PC-9 (cell line): ENCODE measurements around the gene DNAJC12. TPM values are rescaled to one million over a fixed set of nuclear protein-coding genes. Genes with fewer than 3 reads are reported as not detected.
"Not testable (repeated sequence)": the region's sequence is repeated elsewhere in the genome, so short reads cannot be mapped to it uniquely, and the experiment has no call there.

ENCODE experiments used
- BruUV-seq: library from RNA; stranded (reverse); fragments of 400-500 nt; replicated peaks from 2 replicates; lab custom pipeline; 2021; lab: Mats Ljungman, UMichigan
- CTCF ChIA-PET: fragments of 300-600 bp; sonication (Branson Sonifier 250); formaldehyde crosslinking; loops from one replicate; lab custom pipeline; 2022; ENCODE audit warnings: antibody characterized with exemption; lab: Charles Lee
- POLR2A ChIA-PET: fragments of 300-600 bp; sonication (Branson Sonifier 250); formaldehyde crosslinking; loops from one replicate; lab custom pipeline; 2022; ENCODE audit warnings: antibody characterized with exemption; ENCODE audit not compliant: unreplicated experiment; lab: Charles Lee
- DNase-seq, 2 experiments: peaks; one replicate each; pipeline versions ENCODE4 v3.0.0 to v3.0.0-alpha.2; 2015 to 2022; ENCODE audit warnings: mixed read lengths in 1 of 2
- H2AFZ ChIP-seq: fragments of 200-600 bp; sonication (generic); 2 replicates; pipeline ENCODE4 v1.8.1; 2017; ENCODE audit warnings: antibody characterized with exemption
- H3F3A ChIP-seq: fragments of 200-600 bp; sonication (generic); 2 replicates; pipeline ENCODE4 v1.8.1; 2017; ENCODE audit warnings: antibody characterized with exemption, mild to moderate bottlenecking, low read depth; ENCODE audit not compliant: insufficient read depth
- H3K27ac ChIP-seq: fragments of 200-600 bp; sonication (generic); 2 replicates; pipeline ENCODE4 v1.6.1; 2016; ENCODE audit warnings: mixed run types
- H3K27me3 ChIP-seq: fragments of 200-600 bp; sonication (generic); 2 replicates; pipeline ENCODE4 v1.6.1; 2016; ENCODE audit warnings: low read depth, mixed run types; ENCODE audit not compliant: insufficient read depth
- H3K36me3 ChIP-seq: fragments of 200-600 bp; sonication (generic); 2 replicates; pipeline ENCODE4 v1.6.1; 2016; ENCODE audit warnings: low read depth, mixed run types
- H3K4me1 ChIP-seq: fragments of 200-600 bp; sonication (generic); replicated peaks from 2 replicates; pipeline ENCODE4 v1.6.1; 2016; ENCODE audit warnings: mixed run types; ENCODE audit not compliant: insufficient read depth
- H3K4me2 ChIP-seq: fragments of 200-600 bp; sonication (generic); 2 replicates; pipeline ENCODE4 v1.6.1; 2017; ENCODE audit warnings: mixed run types
- H3K4me3 ChIP-seq: fragments of 200-600 bp; sonication (generic); 2 replicates; pipeline ENCODE4 v1.6.1; 2016; ENCODE audit warnings: mixed run types
- H3K79me2 ChIP-seq: fragments of 200-600 bp; sonication (generic); 2 replicates; pipeline ENCODE4 v1.6.1; 2017; ENCODE audit warnings: low read depth, mixed run types
- H3K9me2 ChIP-seq: fragments of 200-600 bp; sonication (generic); 2 replicates; pipeline ENCODE4 v1.8.1; 2017; ENCODE audit warnings: mild to moderate bottlenecking; ENCODE audit not compliant: insufficient read depth
- H3K9me3 ChIP-seq: fragments of 200-600 bp; sonication (generic); 2 replicates; pipeline ENCODE4 v1.8.1; 2016; ENCODE audit warnings: low read depth; ENCODE audit not compliant: insufficient read depth
- H4K20me1 ChIP-seq: fragments of 200-600 bp; sonication (generic); 2 replicates; pipeline ENCODE4 v1.8.1; 2017; ENCODE audit not compliant: insufficient read depth
- EZH2 ChIP-seq: fragments of 200-600 bp; sonication (generic); IDR thresholded peaks from 2 replicates; pipeline ENCODE4 v1.8.0; 2017; ENCODE audit warnings: antibody characterized with exemption, low read depth
- intact Hi-C: fragments of 100-400 bp; cut with micrococcal nuclease; formaldehyde crosslinking; loops from one replicate; pipeline ENCODE4 v1.10.0; 2022; ENCODE audit not compliant: unreplicated experiment
- total RNA-seq: library from RNA; stranded (reverse); gene quantifications from 2 replicates; pipeline ENCODE4 v1.2.3, GENCODE V29; 2021
- TF ChIP-seq, protein P1 (sequence below): fragments of 200-600 bp; sonication (generic); conservative IDR thresholded peaks from 2 replicates; pipeline ENCODE4 v1.6.1; 2017; ENCODE audit warnings: mixed run types, antibody characterized with exemption, mild to moderate bottlenecking, moderate library complexity

The DNAJC12 gene
- total RNA-seq, 1 experiment from 2014 or later: 0.33 TPM

DNA sequence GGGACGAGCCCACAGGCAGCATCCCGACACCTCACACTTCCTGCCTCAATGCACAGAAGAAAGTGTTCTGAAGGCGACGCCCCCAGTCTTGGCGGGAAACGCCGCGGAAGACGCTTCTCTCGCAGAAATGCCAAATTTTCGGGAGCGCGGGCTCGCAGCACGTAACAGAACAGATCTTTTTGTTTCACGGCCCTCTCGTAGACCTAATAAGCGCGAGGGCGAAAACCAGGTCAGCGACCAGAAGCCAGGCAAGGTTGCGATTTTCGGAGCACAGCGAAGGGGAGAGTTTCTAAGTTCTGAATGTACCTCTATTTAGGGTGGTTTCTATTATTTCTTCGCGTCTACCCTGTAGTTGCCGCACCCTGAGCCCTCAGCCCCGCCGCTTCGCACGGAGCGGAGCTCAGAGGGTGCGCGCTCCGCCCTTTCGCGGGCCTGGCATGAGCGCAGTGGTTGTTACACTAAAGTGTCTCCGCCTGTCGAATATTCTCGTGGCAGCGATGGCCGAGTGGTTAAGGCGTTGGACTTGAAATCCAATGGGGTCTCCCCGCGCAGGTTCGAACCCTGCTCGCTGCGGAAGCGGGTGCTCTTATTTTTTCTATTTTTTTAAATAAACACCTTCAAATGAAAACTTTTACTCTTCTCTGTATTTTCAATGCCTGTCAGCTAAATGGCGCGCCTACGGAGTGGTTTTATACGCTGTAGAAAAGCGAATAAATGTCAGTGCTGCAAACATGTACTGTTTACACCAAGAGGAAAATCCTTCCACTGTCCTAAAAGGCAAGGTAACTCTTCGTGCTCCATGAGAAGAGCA, 73.8 kb downstream of the DNAJC12 start:
- Histone ChIP-seq H3K4me3 (peak overlapping the region; percentile 94), H3K27ac (peak overlapping the region; percentile 33), H3K4me2 (peak overlapping the region; percentile 89), H3K36me3 (no peaks in the 10 kb centered on the region), H3F3A (peaks cover 9% of the 10 kb centered on the region; the same call in 1 of the 2 replicates), H2AFZ (peak overlapping the region; percentile 88), H4K20me1 (no peaks in the 10 kb centered on the region), H3K4me1 (0 out of 2 replicates have a peak, but pooled peaks cover 4% of the 10 kb centered on the region), H3K9me2 (no peaks in the 10 kb centered on the region), H3K27me3 (peaks cover 2% of the 10 kb centered on the region; the same call in 1 of the 2 replicates), H3K9me3 (no peaks in the 10 kb centered on the region), H3K79me2 (no peaks in the 10 kb centered on the region)
- no TSS peak for BruUV-seq
- TF ChIP-seq EZH2: no peak
- TF ChIP-seq, protein P1, sequence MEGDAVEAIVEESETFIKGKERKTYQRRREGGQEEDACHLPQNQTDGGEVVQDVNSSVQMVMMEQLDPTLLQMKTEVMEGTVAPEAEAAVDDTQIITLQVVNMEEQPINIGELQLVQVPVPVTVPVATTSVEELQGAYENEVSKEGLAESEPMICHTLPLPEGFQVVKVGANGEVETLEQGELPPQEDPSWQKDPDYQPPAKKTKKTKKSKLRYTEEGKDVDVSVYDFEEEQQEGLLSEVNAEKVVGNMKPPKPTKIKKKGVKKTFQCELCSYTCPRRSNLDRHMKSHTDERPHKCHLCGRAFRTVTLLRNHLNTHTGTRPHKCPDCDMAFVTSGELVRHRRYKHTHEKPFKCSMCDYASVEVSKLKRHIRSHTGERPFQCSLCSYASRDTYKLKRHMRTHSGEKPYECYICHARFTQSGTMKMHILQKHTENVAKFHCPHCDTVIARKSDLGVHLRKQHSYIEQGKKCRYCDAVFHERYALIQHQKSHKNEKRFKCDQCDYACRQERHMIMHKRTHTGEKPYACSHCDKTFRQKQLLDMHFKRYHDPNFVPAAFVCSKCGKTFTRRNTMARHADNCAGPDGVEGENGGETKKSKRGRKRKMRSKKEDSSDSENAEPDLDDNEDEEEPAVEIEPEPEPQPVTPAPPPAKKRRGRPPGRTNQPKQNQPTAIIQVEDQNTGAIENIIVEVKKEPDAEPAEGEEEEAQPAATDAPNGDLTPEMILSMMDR: no peak
- intact Hi-C loops: no loop called here
- POLR2A ChIA-PET: no interaction called here
- peak; percentile 89 to 97 for DNase-seq
- CTCF ChIA-PET: interaction anchor here (0.6 to 0.7 kb wide), 2 partner anchors 643 to 1584 kb away, joined by 3 to 8 read pairs; partner anchors contain the start of gene RUFY2

DNA sequence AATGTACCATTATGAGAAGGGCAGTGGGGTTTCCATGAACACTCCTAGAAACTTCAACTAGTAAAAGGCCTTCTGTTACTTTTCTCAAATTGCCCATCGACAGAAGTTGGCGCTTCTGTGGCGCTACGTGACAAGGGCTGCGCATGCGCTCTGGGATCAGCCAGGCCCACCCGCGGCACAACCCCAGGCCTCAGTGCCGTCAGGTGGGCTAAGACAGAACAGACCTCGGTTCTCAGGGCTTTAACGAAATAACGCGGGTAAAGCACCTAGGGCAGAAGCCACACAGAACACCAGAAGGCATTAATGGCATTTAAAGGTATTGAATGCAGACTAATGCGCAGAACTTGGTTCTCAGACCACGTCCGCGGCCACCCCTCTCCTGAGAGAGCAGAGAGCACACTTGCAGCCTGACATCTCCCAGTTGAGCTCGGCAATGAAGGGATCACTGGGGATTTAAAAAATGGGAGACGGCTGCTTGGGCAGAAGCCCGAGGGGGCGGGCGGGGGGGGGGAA, 74.4 kb downstream of the DNAJC12 start:
- POLR2A ChIA-PET: no interaction called here
- H2AFZ ChIP-seq: peak overlapping the region; percentile 88

DNA sequence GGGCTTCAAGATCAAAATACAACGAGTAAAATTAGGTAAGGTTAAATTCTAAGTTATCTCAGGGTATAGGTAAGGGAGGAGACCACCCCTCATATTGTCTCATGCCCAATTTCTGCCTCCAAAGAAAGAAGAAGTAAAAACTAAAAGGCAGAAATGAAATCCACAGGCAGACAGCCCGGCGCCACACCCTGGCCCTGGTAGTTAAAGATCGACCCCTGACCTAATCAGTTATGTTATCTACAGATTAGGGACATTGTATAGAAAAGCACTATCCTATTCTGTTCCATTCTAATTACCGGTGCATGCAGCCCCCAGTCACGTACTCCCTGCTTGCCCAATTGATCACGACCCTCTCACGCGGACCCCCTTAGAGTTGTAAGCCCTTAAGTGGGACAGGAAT, 75.4 kb downstream of the DNAJC12 start:
- H2AFZ ChIP-seq, H3K27me3 ChIP-seq, H3K4me2 ChIP-seq, intact Hi-C loops, DNase-seq, H3K9me2 ChIP-seq, H3K4me3 ChIP-seq, H3K4me1 ChIP-seq, H3F3A ChIP-seq, H3K79me2 ChIP-seq, H4K20me1 ChIP-seq, H3K36me3 ChIP-seq, H3K27ac ChIP-seq, BruUV-seq, H3K9me3 ChIP-seq, POLR2A ChIA-PET, CTCF ChIA-PET: not testable (repeated sequence)

More for the DNA sequence above, 74.4 kb downstream of the DNAJC12 start:
- H3K4me1 ChIP-seq: 0 out of 2 replicates have a peak, but pooled peaks cover 4% of the 10 kb centered on the region
- no TSS peak for BruUV-seq
- H3K27ac ChIP-seq: no peak overlapping the region
- H3K9me3 ChIP-seq: no peaks in the 10 kb centered on the region
- peaks cover 9% of the 10 kb centered on the region; the same call in 1 of the 2 replicates for H3F3A ChIP-seq
- H3K36me3 ChIP-seq: no peaks in the 10 kb centered on the region
- peak overlapping the region; percentile 94 for H3K4me3 ChIP-seq
- peak overlapping the region; percentile 89 for H3K4me2 ChIP-seq
- H4K20me1 ChIP-seq: no peaks in the 10 kb centered on the region
- DNase-seq: peak; percentile 52 to 59
- no peaks in the 10 kb centered on the region for H3K79me2 ChIP-seq
- CTCF ChIA-PET: interaction anchor here (0.6 to 0.7 kb wide), 2 partner anchors 643 to 1583 kb away, joined by 3 to 8 read pairs; partner anchors contain the start of gene RUFY2
- no peaks in the 10 kb centered on the region for H3K9me2 ChIP-seq
- intact Hi-C loops: no loop called here
- H3K27me3 ChIP-seq: peaks cover 4% of the 10 kb centered on the region; the same call in 1 of the 2 replicates
- no peak for TF ChIP-seq EZH2
- TF ChIP-seq, protein P1: no peak
